NCI-H1417 (cell line): ENCODE measurements around the gene RUSC1.

Source experiments
- DNase-seq, 3 experiments: peaks; one replicate each; lab custom pipeline; 2025; lab: John Stamatoyannopoulos, UW

The RUSC1 gene

DNA sequence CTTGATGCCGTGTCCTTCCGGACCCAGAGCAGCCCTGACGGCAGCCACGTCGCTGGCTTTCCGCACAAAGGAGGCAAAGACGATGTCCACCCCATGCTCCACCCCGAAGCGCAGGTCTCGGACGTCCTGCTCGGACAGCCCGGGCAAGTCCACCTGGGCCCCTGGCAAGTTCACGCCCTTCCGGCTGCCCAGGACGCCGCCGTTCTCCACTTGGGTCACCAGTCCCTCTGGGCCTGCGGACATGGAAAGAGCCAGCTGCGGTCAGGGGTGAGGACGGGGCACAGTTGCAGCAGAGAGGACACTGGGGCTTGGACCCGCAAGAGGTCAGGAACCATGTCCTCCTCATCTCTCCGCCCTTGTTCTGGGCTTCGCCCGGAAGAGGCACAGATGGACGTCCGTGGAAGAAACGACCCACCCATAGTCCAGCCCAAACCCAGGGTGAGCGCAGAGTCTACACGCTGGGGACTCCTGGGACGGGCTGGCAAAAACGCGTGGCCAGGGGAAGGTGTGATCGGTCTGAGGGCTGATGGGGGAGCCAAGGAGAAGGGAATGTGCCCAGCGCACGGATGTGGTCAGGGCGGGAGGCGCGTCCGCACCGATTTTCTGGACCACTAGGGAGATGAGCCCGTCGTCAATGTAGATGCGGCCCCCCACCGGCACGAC is 26.0 kb upstream of the RUSC1 start:
- DNase-seq: no peak

DNA sequence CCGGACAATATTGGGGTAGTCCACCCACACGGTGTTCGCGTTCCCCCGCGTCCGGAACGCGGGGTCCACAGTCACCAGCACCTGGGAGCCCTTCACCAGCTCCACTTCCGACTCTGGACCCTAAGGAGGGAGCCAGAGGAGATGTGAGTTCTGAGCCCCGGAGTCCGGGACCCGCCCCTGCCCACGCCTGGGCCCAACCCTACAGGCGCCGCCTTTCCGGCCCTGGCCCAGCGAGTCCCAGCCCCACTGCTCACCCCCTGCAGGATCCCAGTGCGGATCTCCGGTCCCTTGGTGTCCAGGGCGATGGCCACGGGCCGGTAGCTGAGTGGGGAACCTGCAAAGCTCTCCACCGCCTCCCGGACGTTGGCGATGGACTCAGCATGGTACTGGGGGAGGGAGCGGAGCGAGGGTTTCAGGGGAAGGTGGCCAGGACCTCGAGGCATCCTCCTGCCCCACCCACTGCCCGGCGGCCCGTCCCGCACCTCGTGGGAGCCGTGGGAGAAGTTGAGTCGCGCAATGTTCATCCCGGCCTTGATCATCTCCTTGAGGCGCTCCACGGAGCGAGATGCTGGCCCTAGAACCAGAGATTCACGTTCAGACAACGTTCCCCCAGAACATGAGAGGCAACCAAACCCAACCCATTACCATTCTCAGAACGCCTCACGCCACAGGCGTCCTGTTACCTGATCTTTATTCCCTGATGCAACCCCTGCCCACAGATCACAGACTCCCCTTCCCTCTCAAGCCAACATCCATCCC is 25.3 kb upstream of the RUSC1 start:
- no peak for DNase-seq

DNA sequence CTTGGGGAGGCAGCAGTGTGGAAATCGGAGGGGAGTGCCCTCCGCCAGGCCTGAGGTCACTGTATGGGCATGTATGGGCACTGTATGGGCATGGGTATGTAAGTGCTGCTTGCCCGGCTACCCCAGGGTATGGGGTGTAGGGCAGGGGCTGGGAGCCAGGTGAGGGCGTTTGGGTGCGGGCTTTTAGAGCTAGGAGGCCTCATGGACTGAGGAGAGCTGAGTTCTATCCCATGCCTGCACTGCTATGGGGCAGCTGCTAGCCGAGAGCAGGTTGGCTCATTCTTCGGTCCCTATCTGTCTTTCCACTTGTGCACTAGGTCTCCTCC is 24.8 kb upstream of the RUSC1 start:
- DNase-seq: no peak

DNA sequence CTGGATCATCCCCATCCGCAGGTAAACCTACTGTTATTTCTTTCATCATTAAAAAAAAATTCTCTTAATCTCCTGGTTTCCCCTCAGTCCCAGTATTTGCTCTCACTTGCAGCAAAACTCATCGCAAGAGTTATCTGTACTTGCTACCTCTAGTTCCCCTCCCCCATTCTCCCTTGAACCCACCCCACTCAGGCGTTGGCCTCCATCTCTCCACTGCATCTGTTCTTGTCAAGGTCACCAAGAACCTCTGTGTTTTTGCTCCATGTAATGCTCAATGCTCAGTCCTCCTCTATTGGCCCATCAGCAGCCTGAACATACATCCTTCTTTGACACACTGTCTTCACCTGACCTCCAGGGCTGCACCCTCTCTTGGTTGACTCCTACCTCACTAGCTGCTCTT is 24.0 kb upstream of the RUSC1 start:
- no peak for DNase-seq

DNA sequence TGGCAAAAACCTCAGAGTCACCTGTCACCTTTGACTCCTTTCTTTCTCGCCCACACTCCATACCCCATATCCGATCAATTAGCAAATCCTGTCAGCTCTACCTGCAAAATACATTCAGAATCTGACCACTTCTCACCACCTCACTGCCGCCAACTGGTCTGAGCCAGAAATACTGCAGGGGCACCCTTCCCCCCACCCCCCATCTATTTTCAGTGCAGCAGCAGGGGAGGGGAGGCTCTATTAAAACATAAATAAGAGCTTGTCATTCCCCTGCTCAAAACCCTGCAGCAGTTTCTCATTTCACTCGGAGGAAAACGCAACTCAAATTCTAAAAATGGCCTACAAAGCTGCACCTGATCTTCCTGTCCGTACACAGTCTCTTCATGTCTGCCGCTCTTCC is 23.3 kb upstream of the RUSC1 start:
- DNase-seq: no peak

DNA sequence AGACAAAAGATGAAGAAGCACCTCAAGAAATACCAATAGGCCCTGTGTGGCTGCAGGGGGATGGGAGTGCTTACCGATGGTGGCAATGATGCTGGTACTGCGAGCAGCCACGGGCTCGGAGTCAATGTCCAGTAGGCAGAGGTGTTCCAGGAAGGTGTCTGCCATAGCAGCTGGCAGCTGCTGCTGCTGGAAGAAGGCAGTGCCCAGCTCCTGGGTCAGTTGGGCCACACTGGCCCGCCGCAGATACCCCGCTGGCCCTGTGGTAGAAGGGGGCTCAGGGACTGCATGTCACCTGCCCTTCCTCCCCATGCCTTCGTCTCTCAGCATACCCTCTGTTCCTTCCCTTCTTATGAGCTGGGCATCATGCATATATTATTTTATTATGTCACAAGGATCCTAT is 20.7 kb upstream of the RUSC1 start:
- no peak for DNase-seq

DNA sequence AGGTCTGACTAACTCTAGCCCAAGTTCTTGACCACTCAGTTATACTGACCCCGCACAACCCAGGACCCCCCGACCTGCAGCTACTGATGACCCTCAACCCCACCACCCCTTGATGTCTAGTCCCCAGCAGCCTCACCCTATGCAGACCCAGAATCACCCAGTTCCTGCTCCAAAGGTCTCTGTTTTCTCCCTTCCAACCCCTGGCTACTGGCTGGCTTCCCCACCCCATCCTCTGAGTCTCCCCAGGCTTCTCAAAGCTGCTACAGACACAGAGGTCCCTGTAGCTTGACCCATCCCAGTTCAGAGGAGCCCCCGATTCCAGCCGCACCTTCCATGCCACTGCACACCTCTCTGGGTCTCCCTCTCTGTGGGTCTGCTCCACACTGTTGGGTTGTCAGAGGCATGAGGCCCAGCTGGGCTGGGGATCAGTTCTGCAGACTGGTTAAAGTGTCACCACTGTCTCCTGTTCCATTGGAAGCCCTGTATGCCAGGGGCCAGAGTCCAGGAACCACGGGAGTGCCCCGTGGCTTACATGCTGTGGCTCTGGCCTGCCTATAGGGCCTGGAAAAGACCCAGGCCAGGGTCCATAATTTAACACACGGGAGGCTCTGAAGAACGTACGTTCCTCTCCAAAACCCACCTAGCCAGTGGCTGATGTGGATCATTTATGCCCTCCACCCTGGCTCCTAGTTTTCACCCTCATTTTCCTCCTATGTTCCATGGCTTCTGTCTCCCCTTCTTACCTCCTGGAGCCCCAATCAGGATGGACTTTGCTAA is 20.0 kb upstream of the RUSC1 start:
- no peak for DNase-seq

DNA sequence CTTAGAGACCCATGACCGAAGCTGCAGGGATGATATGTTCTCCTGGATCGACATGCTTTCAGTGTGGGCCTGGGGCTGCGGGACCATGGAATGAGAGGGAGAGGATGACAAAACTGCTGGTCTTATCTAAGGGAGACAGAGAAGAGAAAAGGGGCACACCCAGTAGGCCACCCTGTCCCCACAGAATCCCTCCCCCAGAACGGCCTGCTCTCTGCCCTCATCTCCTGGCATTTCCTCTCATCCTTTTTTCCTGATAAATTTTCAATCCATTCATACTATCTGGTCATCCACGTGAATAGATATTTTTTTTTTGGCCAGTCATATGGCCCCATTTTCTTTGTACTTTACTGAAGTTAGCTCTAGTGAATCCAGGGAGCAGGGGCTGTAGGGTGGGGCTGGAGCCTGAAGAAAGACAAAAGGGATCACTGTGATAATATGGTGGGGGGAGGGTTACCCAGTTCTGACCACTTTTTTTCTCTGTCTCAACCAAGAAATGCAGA is 19.3 kb upstream of the RUSC1 start, which contains the start of gene PKLR:
Gene PKLR, minus strand, starts transcription at position 97 of the 500 bp plus-strand sequence. Its CDS starts 43 bp downstream, at position 54.
- DNase-seq: no peak

DNA sequence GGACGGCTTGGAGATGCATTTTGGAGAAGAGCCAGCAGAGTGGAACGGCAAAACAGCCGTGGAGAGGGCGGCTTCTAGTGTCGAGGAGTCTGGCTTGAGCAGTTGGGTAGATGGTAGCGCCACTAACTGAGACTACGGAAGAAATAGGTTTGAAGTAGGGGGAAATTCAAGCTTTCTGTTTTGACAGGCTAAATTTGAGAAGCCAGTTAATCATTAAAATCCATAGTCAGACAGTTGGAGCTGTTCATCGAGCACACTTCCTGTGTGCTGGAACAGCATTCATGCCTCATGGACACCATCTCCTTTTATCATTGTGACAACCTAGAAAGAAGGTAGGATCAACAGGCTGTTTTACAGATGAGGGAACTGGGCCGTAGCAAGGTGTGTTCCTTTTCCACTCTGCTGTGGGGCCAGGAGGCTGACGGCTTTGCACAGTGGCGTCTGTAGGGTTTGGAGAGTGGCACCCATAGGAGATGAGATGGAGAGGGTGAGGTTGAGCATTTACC is 16.1 kb upstream of the RUSC1 start:
- no peak for DNase-seq

DNA sequence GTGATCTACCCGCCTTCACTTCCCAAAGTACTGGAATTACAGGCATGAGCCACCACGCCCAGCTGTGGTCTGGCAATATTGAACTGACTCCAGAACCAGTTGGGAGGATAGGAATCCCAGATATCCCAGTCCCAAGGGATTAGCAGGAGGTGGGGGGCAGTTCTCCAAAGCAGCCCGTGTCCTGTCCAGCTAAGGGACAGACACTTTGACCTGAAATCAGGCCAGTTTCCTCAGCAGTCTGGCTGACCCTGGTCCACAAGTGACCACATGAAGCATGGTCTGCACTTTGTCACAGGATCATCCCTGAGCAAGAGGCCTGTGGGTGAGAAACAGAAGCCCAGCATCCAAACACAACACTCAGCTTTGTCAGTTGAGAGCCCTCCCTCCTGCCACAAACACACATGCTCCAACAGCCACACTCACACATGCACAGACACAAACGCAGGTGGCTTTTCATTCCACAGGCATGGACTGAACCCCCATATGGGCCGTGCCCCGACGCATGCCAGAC is 14.8 kb upstream of the RUSC1 start:
- no peak for DNase-seq

DNA sequence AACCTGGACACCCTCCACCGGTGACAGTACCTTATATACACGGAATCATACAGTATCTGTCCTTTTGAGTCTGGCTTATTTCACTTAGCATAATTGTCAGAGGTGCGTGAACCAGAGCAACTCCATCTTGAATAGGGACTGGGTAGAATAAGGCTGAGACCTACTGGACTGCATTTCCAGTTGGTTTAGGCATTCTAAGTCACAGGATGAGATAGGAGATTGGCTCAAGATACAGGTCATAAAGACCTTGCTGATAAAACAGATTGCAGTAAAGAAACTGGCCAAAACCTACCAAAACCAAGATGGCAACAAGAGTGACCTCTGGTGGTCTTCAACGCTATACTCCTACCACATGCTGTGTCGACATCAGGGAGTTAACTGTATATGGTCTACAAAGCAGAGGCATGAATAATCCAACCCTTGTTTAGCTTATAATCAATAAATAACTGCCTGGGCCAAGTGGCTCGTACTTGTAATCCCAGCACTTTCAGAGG is 13.4 kb upstream of the RUSC1 start:
- peak in 2 of 3 experiments; percentile 32 to 33 for DNase-seq

DNA sequence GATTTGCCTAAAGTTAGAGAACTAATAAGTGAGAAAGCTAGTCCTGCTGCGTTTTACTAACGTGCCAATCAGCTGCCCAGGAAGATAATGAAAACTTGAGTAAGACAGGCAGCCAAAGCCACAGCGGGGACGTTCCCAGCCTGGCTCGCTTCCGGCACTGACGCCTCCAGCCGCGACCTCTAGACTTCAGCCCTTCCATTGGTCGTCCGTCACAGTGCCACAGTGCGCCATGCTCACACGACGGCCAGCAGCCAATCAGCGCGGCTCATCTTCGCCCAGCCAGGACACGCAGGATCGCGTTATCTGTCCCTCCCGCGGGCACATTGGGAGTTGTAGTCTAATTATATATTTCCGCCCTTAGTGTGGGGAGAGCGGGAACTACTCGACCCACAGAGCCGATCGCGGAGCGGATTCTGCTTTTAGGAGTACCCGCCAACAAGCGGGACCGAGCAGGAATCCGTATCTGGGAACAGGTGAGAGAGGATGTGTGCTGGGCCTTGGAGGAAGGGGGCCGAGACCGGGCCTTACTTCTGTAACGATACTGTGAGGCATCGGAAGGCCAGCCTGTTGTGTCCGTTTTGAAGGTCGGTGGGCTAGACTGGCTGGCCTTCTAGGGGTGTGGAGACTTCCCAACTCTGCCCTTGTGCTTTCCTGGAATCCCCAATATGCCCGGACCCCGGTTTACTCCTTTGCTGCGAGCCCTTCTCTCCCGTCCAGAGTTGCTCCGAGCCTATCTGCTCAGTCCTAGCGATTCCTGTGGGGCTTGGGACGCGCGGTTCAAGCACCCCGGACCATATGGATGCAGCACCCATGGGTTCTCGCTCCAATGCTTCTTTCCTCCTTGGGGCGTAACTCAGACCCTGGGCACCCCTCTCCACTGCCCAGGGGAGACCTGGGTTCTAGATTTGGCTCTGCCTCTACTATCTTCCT is 11.9 kb upstream of the RUSC1 start, which contains the start of gene FDPS:
Gene FDPS, plus strand, starts transcription at position 374 of the 930 bp plus-strand sequence. CDS start 924 bp downstream, outside the sequence.
- peak; percentile 97 to 100 (median 99) for DNase-seq

DNA sequence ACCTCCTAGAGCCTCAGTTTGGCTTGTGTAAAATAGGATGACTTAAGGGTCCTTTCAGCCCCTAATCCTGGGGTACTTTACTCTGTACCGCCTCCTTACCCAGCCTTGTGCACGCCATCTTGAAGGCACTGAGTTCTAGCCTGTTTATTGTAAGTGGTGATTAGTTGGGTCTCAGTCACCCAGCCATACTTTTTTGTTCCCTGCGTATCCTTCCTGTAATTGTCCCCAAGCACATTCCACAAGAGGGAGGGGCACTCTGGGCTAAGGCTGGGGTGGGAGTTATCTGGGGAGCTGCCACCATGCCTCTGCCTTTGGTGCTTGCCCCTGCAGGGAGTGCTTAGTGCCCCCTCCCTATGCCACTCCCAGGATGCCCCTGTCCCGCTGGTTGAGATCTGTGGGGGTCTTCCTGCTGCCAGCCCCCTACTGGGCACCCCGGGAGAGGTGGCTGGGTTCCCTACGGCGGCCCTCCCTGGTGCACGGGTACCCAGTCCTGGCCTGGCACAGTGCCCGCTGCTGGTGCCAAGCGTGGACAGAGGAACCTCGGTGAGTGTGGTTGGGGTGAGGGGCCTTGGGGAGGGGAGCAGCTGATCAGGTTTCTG is 11.2 kb upstream of the RUSC1 start:
- DNase-seq: peak in 1 of 3 experiments; percentile 55

DNA sequence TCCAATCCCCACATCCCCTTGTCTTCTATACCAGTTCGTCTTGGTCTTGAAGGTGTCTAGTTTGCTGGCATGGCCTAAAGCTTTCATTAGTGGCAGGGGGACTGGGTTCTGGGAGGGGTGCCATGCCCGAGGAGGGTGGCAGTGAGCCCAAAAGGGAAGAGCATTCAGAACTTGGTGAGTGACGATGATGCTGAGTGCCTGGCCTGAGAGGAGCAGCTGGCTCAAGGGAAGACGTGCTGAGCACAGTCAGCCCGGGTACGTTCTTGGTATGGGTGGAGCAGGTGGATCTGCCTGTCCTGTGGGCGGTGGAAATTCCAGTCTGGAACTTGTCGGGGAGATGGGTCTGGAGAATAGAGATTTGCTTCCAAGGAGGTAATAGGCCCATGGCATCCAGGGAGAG is 7.4 kb upstream of the RUSC1 start:
- DNase-seq: no peak

DNA sequence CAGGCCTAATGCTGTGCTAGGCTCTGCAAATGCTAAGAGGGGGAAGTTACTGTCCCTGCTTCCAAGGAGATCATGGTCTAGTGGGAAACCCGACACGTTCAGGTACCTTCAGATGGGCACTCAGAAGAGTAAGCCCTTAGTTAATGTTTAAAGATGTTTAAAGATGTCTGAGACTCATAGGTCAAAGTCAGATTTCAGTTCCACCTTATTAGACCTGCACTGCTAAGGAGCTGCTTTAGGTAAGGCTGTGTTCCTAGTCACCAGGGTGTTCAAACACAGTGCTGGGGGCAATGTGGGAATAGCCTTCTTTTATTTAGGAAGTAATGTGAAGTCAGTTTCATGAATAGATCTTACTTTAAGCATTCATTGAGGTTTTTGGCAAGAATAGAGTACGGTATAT is 3.8 kb upstream of the RUSC1 start:
- DNase-seq: no peak

DNA sequence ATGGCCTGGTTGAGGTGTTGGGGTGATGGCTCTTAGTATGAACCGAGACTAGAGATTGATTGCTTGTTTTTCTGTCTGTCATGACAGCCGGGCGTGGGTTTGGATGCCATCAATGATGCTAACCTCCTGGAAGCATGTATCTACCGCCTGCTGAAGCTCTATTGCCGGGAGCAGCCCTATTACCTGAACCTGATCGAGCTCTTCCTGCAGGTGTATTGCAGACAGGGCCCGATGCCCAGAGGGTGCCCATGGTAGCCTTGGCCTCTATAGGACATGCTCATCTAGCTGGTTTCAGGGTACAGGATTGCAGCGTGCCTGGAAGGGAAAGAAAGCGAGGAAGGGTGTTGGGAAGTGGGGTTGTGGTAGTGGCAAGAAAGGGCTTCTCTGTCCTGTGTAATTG is 2.6 kb upstream of the RUSC1 start:
- DNase-seq: no peak

DNA sequence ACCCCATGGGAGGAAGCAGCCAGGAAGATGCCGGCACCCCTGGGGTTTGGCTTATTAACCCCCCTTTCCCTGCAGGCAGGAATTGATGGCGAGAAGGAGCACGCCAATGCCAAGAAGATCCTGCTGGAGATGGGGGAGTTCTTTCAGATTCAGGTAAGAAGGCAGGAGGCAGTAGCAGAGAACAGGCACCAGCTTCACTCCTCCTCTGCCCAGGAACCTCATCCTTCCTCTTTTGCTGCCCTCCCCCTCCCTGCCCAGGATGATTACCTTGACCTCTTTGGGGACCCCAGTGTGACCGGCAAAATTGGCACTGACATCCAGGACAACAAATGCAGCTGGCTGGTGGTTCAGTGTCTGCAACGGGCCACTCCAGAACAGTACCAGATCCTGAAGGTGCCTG is 1.2 kb upstream of the RUSC1 start:
- DNase-seq: no peak

DNA sequence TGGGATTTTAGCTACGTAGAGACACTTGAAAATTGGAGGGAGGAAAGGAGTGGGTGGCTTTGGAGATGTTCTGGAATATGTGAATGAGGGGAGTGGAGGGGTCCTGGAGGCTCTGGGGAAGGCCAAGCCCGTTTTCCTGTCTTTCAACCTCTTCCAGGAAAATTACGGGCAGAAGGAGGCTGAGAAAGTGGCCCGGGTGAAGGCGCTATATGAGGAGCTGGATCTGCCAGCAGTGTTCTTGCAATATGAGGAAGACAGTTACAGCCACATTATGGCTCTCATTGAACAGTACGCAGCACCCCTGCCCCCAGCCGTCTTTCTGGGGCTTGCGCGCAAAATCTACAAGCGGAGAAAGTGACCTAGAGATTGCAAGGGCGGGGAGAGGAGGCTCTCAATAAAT is 442 bp upstream of the RUSC1 start:
- no peak for DNase-seq

DNA sequence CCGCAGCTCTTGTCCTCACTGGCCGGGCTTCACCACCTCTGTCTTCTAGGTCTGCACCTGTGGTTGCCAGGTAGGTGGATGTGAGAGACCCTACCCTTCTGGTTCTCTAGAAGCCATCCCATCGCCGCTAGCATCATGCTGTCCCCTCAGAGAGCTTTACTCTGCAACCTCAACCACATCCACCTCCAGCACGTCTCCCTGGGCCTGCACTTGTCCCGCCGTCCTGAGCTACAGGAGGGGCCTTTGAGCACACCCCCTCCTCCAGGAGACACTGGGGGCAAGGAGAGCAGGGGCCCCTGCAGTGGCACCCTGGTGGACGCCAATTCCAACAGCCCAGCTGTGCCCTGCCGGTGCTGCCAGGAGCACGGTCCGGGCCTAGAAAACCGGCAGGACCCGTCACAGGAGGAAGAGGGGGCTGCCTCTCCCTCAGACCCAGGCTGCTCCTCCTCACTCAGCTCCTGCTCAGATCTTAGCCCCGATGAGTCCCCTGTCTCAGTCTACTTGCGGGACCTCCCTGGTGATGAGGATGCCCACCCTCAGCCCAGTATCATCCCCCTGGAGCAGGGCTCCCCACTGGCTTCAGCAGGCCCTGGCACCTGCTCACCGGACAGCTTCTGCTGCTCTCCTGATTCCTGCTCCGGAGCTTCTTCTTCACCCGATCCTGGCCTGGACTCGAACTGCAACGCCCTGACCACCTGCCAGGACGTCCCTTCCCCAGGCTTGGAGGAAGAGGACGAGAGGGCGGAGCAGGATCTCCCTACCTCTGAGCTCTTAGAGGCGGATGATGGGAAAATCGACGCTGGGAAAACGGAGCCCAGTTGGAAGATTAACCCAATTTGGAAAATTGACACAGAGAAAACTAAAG is 1.2 kb downstream of the RUSC1 start:
- peak in 1 of 3 experiments; percentile 43 for DNase-seq

DNA sequence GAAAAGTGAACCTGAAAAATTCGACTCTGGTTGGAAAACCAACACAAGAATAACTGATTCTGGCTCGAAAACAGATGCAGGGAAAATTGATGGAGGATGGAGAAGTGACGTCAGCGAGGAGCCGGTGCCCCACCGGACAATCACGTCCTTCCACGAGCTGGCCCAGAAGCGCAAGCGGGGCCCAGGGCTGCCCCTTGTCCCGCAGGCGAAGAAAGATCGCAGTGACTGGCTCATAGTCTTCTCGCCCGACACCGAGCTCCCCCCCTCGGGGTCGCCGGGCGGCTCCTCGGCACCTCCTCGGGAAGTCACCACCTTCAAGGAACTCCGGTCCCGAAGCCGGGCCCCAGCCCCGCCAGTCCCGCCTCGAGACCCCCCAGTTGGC is 1.9 kb downstream of the RUSC1 start:
- DNase-seq: peak in 2 of 3 experiments; percentile 46 to 49
